Stimulated activated CD8-positive, alpha-beta memory T cell treated with anti-CD3 and anti-CD28 coated beads, Interleukin-7, amount 100 ng/mL, for 1 hour (primary cell): ENCODE results near the gene AGAP3.

Experiments used
- DNase-seq, 2 donors: peaks; one replicate each; pipeline ENCODE4 v3.0.0-alpha.2; 2020; ENCODE audit warnings: low read depth in 2 of 2

The AGAP3 gene

GRCh38 chr7:151187409-151188251, 101.4 kb downstream of the AGAP3 start:
- DNase-seq: no peak

- DNase-seq: no peak
Observed at GRCh38 chr7:151188252-151188542, 101.9 kb downstream of the AGAP3 start.

DNA sequence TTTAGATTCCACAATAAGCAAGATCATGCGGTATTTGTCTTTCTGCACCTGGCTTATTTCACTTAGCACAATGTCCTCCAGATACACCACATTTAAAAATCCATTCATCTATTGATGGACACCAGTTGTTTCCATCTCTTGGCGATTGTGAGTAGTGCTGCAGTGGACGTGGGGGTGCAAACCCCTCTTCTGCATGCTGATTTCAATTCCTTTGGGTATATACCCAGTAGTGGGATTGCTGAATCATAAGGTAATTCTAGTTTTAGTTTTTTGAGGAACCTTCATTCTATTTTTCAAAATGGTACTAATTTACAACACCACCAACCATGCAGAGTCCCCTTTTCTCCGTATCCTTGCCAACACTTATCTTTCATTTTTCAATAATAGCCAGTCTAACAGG, 102.8 kb downstream of the AGAP3 start:
- no peak for DNase-seq

DNA sequence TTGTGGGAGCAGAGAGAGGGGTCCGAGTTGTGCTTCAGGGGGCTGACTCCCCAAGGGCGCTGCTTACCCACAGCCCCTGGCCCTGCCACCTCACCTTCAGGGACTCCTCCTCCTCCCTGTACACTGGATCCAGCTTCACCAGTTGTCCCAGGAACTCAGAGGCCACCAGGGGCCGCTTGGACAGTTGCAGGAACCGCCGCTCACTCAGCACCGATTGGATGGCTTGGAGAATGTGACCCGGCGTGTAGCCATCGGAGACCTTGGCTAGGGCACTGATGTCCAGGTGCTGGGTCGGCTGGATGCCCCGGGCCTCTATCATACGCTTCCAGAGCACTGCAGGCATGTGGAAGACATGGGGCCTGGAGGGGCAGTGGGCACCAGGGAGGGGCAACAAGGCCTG, 105.3 kb downstream of the AGAP3 start:
- DNase-seq: no peak

- no peak for DNase-seq
Observed at GRCh38 chr7:151192002-151192539, 105.8 kb downstream of the AGAP3 start.

GRCh38 chr7:151193203-151193978, 107.1 kb downstream of the AGAP3 start:
- no peak for DNase-seq
